HG03571 (cell line): ENCODE data around the gene KLHL6.

Source experiments
- ATAC-seq: cut with Tn5 transposase; IDR thresholded peaks from one replicate; pipeline ENCODE4 v1.9.1; 2021; ENCODE audit not compliant: unreplicated experiment

KLHL6 gene

GRCh38 chr3:183564046-183564445 lies 8.5 kb upstream of the KLHL6 start:
- ATAC-seq, result no peak

GRCh38 chr3:183563536-183563874 lies 8.0 kb upstream of the KLHL6 start:
- no peak for ATAC-seq

DNA sequence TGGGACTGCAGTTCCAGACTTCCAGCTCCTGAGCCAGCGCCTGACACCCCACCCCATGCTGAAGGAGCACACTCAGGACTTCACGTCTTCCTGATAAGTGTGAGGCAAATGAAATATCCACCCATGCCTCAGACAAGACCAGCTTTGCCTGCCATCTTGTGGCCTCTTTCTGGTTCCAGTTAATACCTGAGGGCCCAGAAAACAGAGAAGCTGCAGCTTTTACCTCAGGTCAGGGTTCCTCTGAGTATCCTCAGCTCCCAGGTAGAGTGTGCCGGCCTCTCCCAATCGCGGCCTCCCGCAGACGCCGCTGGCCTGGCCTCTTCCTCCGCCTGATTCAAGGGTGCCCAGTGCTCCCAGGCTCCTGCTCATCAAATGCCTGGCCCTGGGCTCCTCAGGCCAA lies 5.1 kb upstream of the KLHL6 start:
- ATAC-seq, result no peak

DNA sequence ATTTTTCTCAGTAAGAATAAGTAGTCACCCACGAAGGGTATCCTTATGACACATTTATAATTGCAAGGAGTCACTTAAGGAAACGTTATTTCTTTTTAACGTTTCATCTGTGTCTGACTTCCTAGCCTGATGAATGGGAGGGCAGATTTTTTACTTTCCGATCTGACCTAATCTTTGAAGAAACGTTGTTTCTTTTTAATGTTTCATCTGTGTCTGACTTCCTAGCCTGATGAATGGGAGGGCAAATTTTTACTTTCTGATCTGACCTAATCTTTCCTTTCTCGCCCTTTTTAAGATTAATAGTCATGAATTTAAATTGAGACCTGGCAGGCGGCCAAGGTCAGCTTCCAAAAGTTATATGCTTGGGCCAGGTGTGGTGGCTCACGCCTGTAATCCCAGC lies 3.0 kb upstream of the KLHL6 start:
- ATAC-seq, result no peak

DNA sequence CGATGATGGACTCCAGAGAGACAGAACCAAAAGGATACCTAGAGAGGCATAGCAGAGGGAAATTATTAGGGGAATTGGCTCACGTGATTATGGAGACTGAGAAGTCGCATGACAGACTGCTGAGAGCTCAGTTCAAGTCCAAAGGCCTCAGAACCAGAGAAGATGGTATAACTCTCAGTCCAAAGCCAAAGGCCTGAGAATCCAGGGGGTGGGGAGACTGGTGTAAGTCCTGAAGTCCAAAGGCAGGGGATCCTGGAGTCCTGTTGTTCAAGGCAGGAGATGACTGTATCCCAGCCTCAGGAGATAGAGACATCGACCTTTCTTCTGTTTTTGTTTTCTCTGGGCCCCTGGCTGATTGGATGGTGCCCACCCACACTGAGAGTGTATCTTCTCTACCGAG lies 1.2 kb upstream of the KLHL6 start:
- no peak for ATAC-seq

- ATAC-seq, result peak; percentile 42
These were observed 1.1 kb downstream of the KLHL6 start for GRCh38 chr3:183554377-183554776.

DNA sequence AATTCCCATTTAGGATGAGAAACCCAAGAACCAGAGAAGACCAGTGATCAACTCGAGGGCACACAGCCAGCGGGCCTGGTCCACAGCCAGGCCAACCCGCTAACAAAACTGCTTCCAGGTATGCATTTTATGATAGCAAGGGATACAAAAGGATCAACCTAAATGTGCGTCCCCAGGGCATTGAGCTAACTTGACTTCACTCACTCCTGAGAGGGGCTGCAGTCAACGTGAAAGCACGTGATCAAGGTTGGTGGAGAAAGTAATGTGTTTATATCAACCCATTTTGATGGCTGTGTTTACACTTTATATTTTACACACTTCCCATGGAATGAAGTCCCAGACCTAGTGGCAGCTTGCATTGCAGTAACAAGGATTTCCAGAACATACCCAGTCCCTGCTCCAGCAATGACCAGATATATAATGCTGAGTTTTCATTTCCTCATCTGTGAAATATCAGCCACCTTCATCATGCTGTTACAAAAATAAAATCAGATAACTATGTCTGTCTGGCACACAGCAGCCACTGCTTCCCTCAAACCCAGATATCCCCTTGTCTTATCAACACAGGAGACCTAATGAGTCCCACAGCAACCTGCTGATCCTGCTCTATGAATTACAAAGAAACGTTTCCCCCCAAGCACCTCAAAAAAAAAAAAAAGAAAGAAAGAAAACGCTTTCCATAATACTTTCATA lies 2.0 kb downstream of the KLHL6 start:
- no peak for ATAC-seq

DNA sequence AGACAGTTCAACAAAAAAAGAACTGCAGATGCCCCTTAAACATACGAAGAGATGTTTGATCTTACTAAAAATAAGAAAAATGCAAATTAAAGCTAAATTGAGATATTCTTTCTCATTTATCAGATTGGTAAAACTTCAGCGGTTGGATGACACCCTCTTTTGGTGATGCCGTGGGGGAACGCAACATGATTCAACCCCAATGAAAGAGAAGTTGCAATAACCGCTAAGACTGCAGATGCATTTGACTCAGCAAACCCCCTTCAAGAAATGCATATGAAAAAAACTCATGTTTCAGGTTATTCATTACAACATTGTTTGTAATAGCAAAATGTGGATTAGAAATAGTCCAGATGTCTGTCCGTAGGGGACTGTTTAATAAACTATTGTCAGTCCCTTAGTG lies 3.6 kb downstream of the KLHL6 start:
- no peak for ATAC-seq

DNA sequence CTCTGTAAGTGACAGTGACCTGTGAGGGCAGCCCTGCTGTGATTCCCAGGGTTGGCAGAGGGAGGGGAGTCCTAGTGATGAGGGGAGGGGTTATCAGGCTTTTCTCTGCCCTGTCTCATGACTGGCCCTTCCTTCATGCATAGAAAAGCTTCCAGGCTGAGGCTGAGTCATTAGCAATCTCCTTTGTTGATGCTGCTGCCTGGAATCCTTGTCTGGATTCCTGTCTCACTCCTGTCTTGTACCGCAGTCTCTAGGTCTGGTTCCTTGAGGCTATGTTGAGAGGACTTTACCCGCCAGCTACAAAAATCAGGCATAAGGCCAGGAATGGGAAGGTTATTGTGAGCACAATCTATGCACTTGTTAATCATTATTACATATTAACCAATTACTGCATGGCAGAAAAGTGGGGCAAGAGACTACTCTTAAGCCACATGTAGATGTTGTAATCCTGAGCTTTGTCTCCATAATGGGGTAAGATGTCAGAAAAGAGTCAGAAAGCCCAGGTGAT lies 7.2 kb downstream of the KLHL6 start:
- no peak for ATAC-seq

DNA sequence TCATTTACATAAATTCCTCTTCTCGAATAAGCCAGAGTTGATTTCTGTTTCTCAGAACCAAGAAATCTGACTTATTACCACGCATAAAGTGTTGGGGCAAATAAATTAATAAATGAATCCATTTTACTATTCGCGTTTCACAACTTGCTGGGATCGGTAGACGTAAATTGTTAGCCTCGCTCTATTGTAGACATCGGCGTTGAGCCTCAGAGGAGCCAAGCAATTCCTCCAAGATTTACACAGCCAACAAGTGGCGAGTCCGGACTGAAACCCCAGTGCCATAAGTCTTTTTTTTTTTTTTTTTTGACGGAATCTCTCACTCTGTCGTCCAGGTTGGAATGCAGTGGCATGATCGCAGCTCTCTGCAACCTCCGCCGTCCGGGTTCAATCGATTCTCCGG lies 8.9 kb downstream of the KLHL6 start:
- no peak for ATAC-seq

- no peak for ATAC-seq
These were observed 9.8 kb downstream of the KLHL6 start for GRCh38 chr3:183545708-183546107.

GRCh38 chr3:183542355-183542754 lies 13.2 kb downstream of the KLHL6 start:
- no peak for ATAC-seq

GRCh38 chr3:183541738-183542137 lies 13.8 kb downstream of the KLHL6 start:
- ATAC-seq, result peak; percentile 36

- ATAC-seq, result no peak
These were observed 14.3 kb downstream of the KLHL6 start for GRCh38 chr3:183541235-183541655.

GRCh38 chr3:183540501-183541234 lies 14.8 kb downstream of the KLHL6 start:
- peak; percentile 36 for ATAC-seq

DNA sequence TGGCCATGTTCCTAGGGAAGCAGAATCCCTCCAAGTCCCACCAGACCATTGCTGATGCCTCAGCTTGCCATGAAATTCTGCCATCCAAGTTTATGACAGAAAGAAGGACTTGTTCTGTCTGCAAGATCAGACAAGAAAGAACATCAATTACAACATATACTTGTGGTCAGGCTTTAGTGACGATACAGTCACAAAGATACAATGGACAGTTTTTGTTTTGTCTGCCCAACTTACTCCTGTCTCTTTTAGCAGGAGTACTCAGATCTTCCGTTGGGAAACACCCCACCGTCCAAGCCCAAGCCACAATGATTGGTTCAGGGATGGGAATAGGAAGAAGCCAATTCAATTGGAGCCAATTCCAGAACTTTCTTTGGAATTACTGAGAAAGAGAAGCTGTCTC lies 15.7 kb downstream of the KLHL6 start:
- no peak for ATAC-seq

DNA sequence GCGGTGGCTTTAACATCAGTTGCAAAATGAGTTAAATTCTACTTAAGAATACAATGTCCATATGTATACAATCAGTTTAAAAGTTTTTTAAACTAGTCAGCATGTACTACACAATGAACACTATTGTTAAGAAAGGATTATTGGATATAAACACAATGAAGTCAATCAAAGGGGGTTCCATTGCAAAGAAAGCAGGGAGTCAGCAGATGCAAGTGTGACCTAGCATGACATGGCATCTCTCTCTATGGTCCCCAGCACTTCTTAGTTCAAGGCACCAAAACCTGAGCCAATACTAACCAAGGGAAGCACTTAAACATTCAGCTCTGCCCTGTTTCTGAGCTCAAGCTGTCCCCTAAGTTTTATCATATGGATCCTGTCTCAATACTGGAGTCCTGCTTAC lies 17.0 kb downstream of the KLHL6 start:
- ATAC-seq, result no peak

GRCh38 chr3:183537295-183537730 lies 18.2 kb downstream of the KLHL6 start:
- no peak for ATAC-seq

DNA sequence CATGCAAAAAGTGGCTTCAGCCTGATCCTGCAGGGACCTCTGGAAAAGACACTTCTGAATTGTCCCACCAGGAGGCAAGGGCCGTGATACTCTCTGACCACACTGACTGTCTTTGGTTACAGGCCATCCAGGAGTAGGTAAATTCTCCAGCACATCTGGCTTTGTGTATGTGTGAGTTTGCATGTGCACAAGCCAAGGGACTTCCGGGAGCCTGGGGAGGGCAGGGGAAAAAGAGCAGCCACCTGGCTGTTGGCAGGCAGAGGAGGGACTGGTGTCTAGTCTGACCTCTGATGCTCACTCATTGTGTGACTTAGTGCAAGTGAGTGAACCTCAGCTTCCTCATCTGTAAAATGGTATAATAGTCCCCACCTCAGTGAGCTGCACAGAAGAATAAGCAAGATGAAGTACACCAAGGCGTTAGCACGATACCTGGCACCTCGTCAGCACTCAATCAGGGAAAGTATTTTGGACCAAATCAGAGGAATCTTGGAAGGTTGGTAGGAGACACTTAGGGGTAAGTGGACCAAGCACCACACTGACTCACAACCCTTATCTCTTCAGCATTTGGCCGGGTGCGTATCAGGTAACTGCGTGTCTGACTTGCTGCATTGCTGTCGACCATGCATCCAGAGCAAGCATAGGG lies 19.1 kb downstream of the KLHL6 start:
- ATAC-seq, result peak; percentile 61

DNA sequence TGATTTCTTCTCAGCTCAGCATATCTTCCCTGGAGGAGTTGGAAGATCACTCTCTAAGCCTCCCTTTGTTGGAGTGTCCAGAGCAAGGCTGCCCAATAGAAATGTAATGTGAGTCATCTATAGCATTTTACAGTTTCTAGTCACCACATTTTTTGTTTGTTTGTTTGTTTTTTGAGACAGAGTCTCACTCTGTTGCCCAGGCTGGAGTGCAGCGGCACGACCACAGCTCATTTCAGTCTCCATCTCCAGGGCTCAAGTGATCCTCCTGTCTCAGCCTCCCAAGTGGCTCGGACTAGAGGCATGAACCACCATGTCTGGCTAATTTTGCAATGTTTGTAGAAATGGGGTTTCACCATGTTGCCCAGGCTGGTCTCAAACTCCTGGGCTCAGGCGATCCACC lies 21.3 kb downstream of the KLHL6 start:
- no peak for ATAC-seq

DNA sequence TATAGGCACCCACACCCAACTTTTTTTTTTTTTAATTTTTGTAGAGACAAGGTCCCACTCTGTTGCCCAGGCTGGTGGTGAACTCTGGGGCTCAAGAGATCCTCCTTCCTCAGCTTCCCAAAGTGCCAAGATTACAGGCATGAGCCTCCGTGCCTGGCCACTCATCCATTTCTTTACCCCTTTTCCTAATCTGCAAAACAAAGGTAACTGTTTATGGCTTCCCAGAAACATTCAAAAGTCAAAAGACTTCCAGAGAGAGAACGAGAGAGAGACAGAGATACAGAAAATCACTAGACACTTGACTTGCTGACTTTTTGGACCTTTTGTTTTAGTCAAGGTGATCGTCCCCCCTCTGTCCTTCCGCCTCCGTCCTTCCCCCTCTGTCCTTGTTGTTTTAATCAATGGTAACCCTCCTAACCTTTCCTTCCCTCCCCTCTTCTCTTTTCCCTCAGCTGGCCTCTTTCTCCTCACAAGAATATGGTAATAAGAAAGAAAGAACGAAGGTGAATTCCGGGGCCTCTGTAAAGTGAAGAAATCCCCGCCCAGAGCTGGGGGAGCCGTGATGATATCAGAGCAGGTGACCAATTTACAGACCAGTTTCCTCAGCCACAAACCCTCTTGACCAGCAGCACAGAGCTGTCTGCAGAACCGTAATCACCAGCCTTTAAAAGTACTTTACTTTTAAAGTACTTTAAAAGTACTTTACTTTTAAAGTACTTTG lies 21.9 kb downstream of the KLHL6 start:
- peak; percentile 50 for ATAC-seq
